Peyer's patch (tissue), 4 donors: ENCODE measurements around the gene BTBD16. TPM values are rescaled to one million over a fixed set of nuclear protein-coding genes. Genes with fewer than 3 reads are reported as not detected.
A peak's percentile ranks its signal among the peaks of the same experiment; 100 is the strongest.

ENCODE experiments used
- DNase-seq, 3 donors: peaks; one replicate each; pipeline ENCODE4 v3.0.0-alpha.2; 2017 to 2019
- H3K27ac ChIP-seq, 4 donors: fragments of 200-600 bp; sonication (generic); one replicate each; pipeline ENCODE4 v1.5.1; 2016 to 2019
- H3K27me3 ChIP-seq, 2 donors: fragments of 200-600 bp; sonication (generic); one replicate each; pipeline ENCODE4 v1.5.1; 2019
- H3K36me3 ChIP-seq, 3 donors: fragments of 200-600 bp; sonication (generic); one replicate each; pipeline ENCODE4 v1.5.1; 2016 to 2019
- H3K4me1 ChIP-seq, 4 donors: fragments of 200-600 bp; sonication (generic); one replicate each; pipeline ENCODE4 v1.5.1; 2016 to 2019
- H3K4me3 ChIP-seq, 4 donors: fragments of 200-600 bp; sonication (generic); 1 replicate in 3 of 4; 2 replicates in 1 of 4; pipeline ENCODE4 v1.5.1; 2016 to 2019; ENCODE audit warnings: mild to moderate bottlenecking in 1 of 4
- H3K9me3 ChIP-seq, 4 donors: fragments of 200-600 bp; sonication (generic); one replicate each; pipeline ENCODE4 v1.5.1; 2016 to 2019; ENCODE audit warnings: mild to moderate bottlenecking in 1 of 4
- CTCF ChIP-seq, 6 experiments: fragments of 450-650 bp in 4 of 6; fragments of 200-600 bp in 2 of 6; sonication (generic) in 1 of 6; IDR thresholded peaks; one replicate each; pipeline ENCODE4 v1.5.1; 2017 to 2019; ENCODE audit warnings: antibody characterized with exemption in 6 of 6, mild to moderate bottlenecking in 3 of 6, moderate library complexity in 1 of 6
- POLR2A ChIP-seq, 2 donors: fragments of 450-650 bp; IDR thresholded peaks; one replicate each; pipeline ENCODE4 v1.5.1; 2017; ENCODE audit warnings: antibody characterized with exemption in 2 of 2, mild to moderate bottlenecking in 2 of 2, moderate library complexity in 2 of 2
- total RNA-seq, 4 donors: library from RNA; depleted of rRNA; stranded (reverse); fragments of >200 nt; gene quantifications; one replicate each; pipeline ENCODE4 v1.1.0, GENCODE V29; 2016

BTBD16 gene
- total RNA-seq, 4 donors from 2014 or later = not detected

GRCh38 chr10:122306282-122306681 lies 35.2 kb downstream of the BTBD16 start:
- H3K27ac ChIP-seq = no peak overlapping the region
- H3K27me3 ChIP-seq = no peaks in the 10 kb centered on the region
- H3K4me1 ChIP-seq = peaks cover 0 to 32% (median 8%) of the 10 kb centered on the region in 4 donors
- TF ChIP-seq CTCF (IDR thresholded peaks at IDR 0.05) = no peak
- TF ChIP-seq POLR2A (IDR thresholded peaks at IDR 0.05) = no peak
- no peak for DNase-seq
- H3K36me3 ChIP-seq = no peaks in the 10 kb centered on the region
- H3K9me3 ChIP-seq = no peaks in the 10 kb centered on the region
- H3K4me3 ChIP-seq = no peak overlapping the region

DNA sequence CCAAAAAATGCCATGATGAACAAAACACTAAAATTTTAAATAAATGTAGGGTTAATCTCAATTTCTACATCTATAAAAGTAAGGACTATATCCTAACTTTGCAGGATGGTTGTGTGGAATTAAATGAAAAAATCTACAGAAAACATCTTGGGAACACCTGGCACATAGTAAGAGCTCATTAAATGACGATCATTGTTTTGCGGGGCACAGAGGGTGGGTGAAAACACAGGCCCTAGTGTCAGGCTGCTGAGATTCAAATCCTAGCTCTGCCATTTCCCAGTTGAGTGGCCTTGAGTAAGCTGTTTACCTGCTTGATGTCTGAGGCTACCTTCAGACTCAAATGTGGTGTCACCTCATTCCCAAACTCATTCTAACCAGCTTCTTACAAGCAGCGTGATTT lies 35.6 kb downstream of the BTBD16 start:
- H3K4me3 ChIP-seq = no peak overlapping the region
- TF ChIP-seq CTCF (IDR thresholded peaks at IDR 0.05) = no peak
- TF ChIP-seq POLR2A (IDR thresholded peaks at IDR 0.05) = no peak
- H3K9me3 ChIP-seq = no peaks in the 10 kb centered on the region
- H3K27ac ChIP-seq = peak overlapping the region in 1 of 4 donors; percentile 82
- no peaks in the 10 kb centered on the region for H3K36me3 ChIP-seq
- no peak for DNase-seq
- no peaks in the 10 kb centered on the region for H3K27me3 ChIP-seq
- H3K4me1 ChIP-seq = peaks cover 0 to 37% (median 8%) of the 10 kb centered on the region in 4 donors

GRCh38 chr10:122307669-122308416 lies 36.7 kb downstream of the BTBD16 start:
- no peak overlapping the region for H3K4me3 ChIP-seq
- peak in 1 of 3 donors; percentile 73 for DNase-seq
- peak overlapping the region; percentile 17 to 82 (median 59) for H3K27ac ChIP-seq
- H3K9me3 ChIP-seq = no peaks in the 10 kb centered on the region
- peaks cover 0 to 37% (median 8%) of the 10 kb centered on the region in 4 donors for H3K4me1 ChIP-seq
- H3K36me3 ChIP-seq = no peaks in the 10 kb centered on the region
- TF ChIP-seq POLR2A (IDR thresholded peaks at IDR 0.05) = no peak
- no peak for TF ChIP-seq CTCF (IDR thresholded peaks at IDR 0.05)
- no peaks in the 10 kb centered on the region for H3K27me3 ChIP-seq

- Histone ChIP-seq H3K36me3 (no peaks in the 10 kb centered on the region), H3K4me3 (no peak overlapping the region), H3K27me3 (no peaks in the 10 kb centered on the region), H3K4me1 (peaks cover 0 to 37% (median 8%) of the 10 kb centered on the region in 4 donors), H3K9me3 (no peaks in the 10 kb centered on the region), H3K27ac (peak overlapping the region in 3 of 4 donors; percentile 17 to 82 (median 79))
- TF ChIP-seq POLR2A (IDR thresholded peaks at IDR 0.05) (no peak), CTCF (IDR thresholded peaks at IDR 0.05) (no peak)
- peak in 1 of 3 donors; percentile 64 for DNase-seq
These were observed 37.5 kb downstream of the BTBD16 start for GRCh38 chr10:122308417-122309141.

DNA sequence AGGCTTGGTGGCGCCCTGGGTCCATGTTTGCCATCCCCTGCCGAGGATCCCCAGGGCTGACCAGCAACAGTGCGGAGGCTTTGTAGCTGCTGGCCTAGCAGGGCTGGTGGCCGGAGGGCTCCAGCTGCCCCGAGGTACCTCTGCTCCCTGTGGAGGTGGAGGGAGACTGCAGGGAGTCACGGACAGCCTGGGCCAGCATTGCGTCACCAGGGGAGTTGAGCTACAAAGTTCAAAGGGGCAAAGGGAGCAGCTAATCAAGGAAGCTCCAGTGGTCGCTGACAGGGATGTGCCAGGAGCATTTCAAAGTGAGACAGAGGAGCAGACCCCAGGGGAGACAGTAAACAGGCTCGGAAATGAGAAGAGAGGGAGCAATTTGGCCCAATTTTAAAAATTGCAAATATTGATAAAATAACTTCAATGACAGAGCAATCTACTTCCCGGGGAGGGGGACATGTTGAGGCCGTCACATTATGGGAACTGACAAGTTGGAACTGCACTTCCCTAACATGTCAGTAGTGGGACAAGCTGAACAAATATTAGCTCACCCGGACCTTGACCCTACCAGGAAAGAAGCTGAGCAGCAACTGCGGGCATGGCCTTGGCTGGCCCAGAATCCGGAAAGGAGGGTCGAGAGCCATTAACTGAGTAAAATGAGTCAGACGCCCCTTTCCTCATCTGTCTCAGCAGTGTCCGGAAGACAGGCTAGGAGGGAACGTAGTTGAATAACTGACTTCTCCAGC lies 39.4 kb downstream of the BTBD16 start:
- Histone ChIP-seq H3K4me1 (peaks cover 0 to 37% (median 8%) of the 10 kb centered on the region in 4 donors), H3K36me3 (no peaks in the 10 kb centered on the region), H3K9me3 (no peaks in the 10 kb centered on the region), H3K4me3 (peak overlapping the region in 1 of 4 donors; percentile 9), H3K27ac (peak overlapping the region in 3 of 4 donors; percentile 42 to 86 (median 82)), H3K27me3 (no peaks in the 10 kb centered on the region)
- peak; percentile 11 to 42 for TF ChIP-seq POLR2A (IDR thresholded peaks at IDR 0.05)
- peak in 3 of 6 experiments; percentile 30 to 45 (median 37) for TF ChIP-seq CTCF (IDR thresholded peaks at IDR 0.05)
- DNase-seq = peak in 2 of 3 donors; percentile 85 to 86
